GM23338 (cell line): Measurements from ENCODE around the gene PDGFRB. TPM values are rescaled to one million over a fixed set of nuclear protein-coding genes. Genes with fewer than 3 reads are reported as not detected.

Source experiments
- ATAC-seq: fragments of 200-7000 bp; cut with Tn5 transposase; 3 replicates; pipeline ENCODE4 v1.9.1; 2020
- DNase-seq: peaks from one replicate; pipeline ENCODE4 v3.0.0-alpha.2; 2015; ENCODE audit warnings: low spot score
- H2AFZ ChIP-seq: fragments of 200-600 bp; sonication (generic); 2 replicates; pipeline ENCODE4 v1.8.0; 2016; ENCODE audit warnings: antibody characterized with exemption, mild to moderate bottlenecking, moderate library complexity
- H3F3A ChIP-seq: fragments of 200-600 bp; sonication (generic); replicated peaks from 2 replicates; pipeline ENCODE4 v1.8.0; 2017; ENCODE audit warnings: antibody characterized with exemption, mixed run types, low read depth
- H3K27ac ChIP-seq: fragments of 200-600 bp; sonication (generic); 2 replicates; pipeline ENCODE4 v1.6.1; 2016; ENCODE audit warnings: low read depth
- H3K27me3 ChIP-seq: fragments of 200-600 bp; sonication (generic); 2 replicates; pipeline ENCODE4 v1.8.0; 2016; ENCODE audit warnings: mild to moderate bottlenecking, mixed run types, moderate library complexity; ENCODE audit not compliant: insufficient read depth
- H3K36me3 ChIP-seq: fragments of 200-600 bp; sonication (generic); 2 replicates; pipeline ENCODE4 v1.8.0; 2016; ENCODE audit warnings: mild to moderate bottlenecking; ENCODE audit not compliant: insufficient read depth
- H3K4me1 ChIP-seq: fragments of 200-600 bp; sonication (generic); 2 replicates; pipeline ENCODE4 v1.8.0; 2016; ENCODE audit warnings: mild to moderate bottlenecking, moderate library complexity; ENCODE audit not compliant: insufficient read depth
- H3K4me2 ChIP-seq: fragments of 200-600 bp; sonication (generic); 2 replicates; pipeline ENCODE4 v1.7.1; 2017; ENCODE audit warnings: mixed run types
- H3K4me3 ChIP-seq: fragments of 200-600 bp; sonication (generic); 2 replicates; pipeline ENCODE4 v1.6.1; 2016; ENCODE audit warnings: mixed run types
- H3K79me2 ChIP-seq: fragments of 200-600 bp; sonication (generic); replicated peaks from 2 replicates; pipeline ENCODE4 v1.8.0; 2017; ENCODE audit warnings: mild to moderate bottlenecking; ENCODE audit not compliant: insufficient read depth
- H3K9me2 ChIP-seq: fragments of 200-600 bp; sonication (generic); 2 replicates; pipeline ENCODE4 v1.8.0; 2017; ENCODE audit not compliant: insufficient read depth
- H4K20me1 ChIP-seq: fragments of 200-600 bp; sonication (generic); replicated peaks from 2 replicates; pipeline ENCODE4 v1.8.0; 2017; ENCODE audit warnings: mild to moderate bottlenecking; ENCODE audit not compliant: insufficient read depth
- H3K27ac Mint-ChIP-seq: 2 replicates; pipeline ENCODE4 v1.8.0; 2020; ENCODE audit warnings: inconsistent platforms, mild to moderate bottlenecking, moderate library complexity, mixed read lengths
- H3K27me3 Mint-ChIP-seq: 3 replicates; pipeline ENCODE4 v1.8.0; 2022; ENCODE audit warnings: low read depth, mild to moderate bottlenecking, moderate library complexity, mixed read lengths, inconsistent platforms; ENCODE audit not compliant: insufficient read depth, poor library complexity
- H3K36me3 Mint-ChIP-seq: 3 replicates; pipeline ENCODE4 v1.8.0; 2021; ENCODE audit warnings: low read depth, mild to moderate bottlenecking, inconsistent platforms, moderate library complexity, mixed read lengths
- H3K4me1 Mint-ChIP-seq: 3 replicates; pipeline ENCODE4 v1.8.0; 2020; ENCODE audit warnings: mild to moderate bottlenecking, inconsistent platforms, mixed read lengths
- H3K4me3 Mint-ChIP-seq: 3 replicates; pipeline ENCODE4 v1.8.0; 2021; ENCODE audit warnings: moderate library complexity, mild to moderate bottlenecking, inconsistent platforms, mixed read lengths
- H3K9me3 Mint-ChIP-seq: 3 replicates; pipeline ENCODE4 v1.8.0; 2020; ENCODE audit warnings: moderate library complexity, mild to moderate bottlenecking, inconsistent platforms, mixed read lengths
- CREB1 ChIP-seq: fragments of 250-450 bp; sonication (Bioruptor Pico); IDR thresholded peaks from 2 replicates; pipeline ENCODE4 v1.5.0; 2020; ENCODE audit warnings: low read depth, mild to moderate bottlenecking, moderate library complexity
- EZH2 ChIP-seq: fragments of 200-600 bp; sonication (generic); IDR thresholded peaks from one replicate; pipeline ENCODE4 v1.8.0; 2017; ENCODE audit warnings: antibody characterized with exemption, mild to moderate bottlenecking, low read depth; ENCODE audit not compliant: unreplicated experiment
- EZH2phosphoT487 ChIP-seq: fragments of 200-600 bp; sonication (generic); IDR thresholded peaks from one replicate; pipeline ENCODE4 v1.8.1; 2018; ENCODE audit warnings: antibody characterized with exemption; ENCODE audit not compliant: unreplicated experiment
- JUNB ChIP-seq: IDR thresholded peaks from one replicate; pipeline ENCODE4 v1.6.1; 2016; ENCODE audit warnings: antibody characterized with exemption; ENCODE audit not compliant: unreplicated experiment
- NANOG ChIP-seq: IDR thresholded peaks from 2 replicates; pipeline ENCODE4 v1.6.1; 2016; ENCODE audit warnings: antibody characterized with exemption, borderline replicate concordance
- POLR2AphosphoS5 ChIP-seq: IDR thresholded peaks from 2 replicates; pipeline ENCODE4 v1.6.1; 2016; ENCODE audit warnings: antibody characterized with exemption, low read depth
- STAT1 ChIP-seq: IDR thresholded peaks from one replicate; pipeline ENCODE4 v1.6.1; 2016; ENCODE audit warnings: antibody characterized with exemption; ENCODE audit not compliant: unreplicated experiment
- ZNF114 ChIP-seq: fragments of 250-450 bp; sonication (Bioruptor Pico); IDR thresholded peaks from 2 replicates; pipeline ENCODE4 v1.5.0; 2020; ENCODE audit warnings: mild to moderate bottlenecking, moderate library complexity
- ZNF331 ChIP-seq: fragments of 250-450 bp; sonication (Bioruptor Pico); IDR thresholded peaks from 2 replicates; pipeline ENCODE4 v1.5.0; 2020; ENCODE audit warnings: low read depth, mild to moderate bottlenecking, moderate library complexity
- ZNF462 ChIP-seq: fragments of 250-450 bp; sonication (Bioruptor Pico); IDR thresholded peaks from 2 replicates; pipeline ENCODE4 v1.5.0; 2020; ENCODE audit warnings: mild to moderate bottlenecking, moderate library complexity
- polyA plus RNA-seq: library from polyadenylated mRNA; unstranded; fragments of >200 nt; fragmentation: Nextera tagmentation; extraction: Ambion mirVana; gene quantifications from 2 replicates; pipeline ENCODE4 v1.2.1, GENCODE V29; 2016
- total RNA-seq: library from RNA; depleted of rRNA; stranded (reverse); fragments of >200 nt; shearing (Covaris generic); gene quantifications from 2 replicates; pipeline ENCODE4 v1.2.3, GENCODE V29; 2014
- TF ChIP-seq, protein P1 (sequence below): IDR thresholded peaks from 2 replicates; pipeline ENCODE4 v1.6.1; 2016; ENCODE audit warnings: antibody characterized with exemption
- TF ChIP-seq, protein P2 (sequence below): IDR thresholded peaks from one replicate; pipeline ENCODE4 v1.6.1; 2018; ENCODE audit warnings: antibody characterized with exemption; ENCODE audit not compliant: unreplicated experiment

The PDGFRB gene
- total and polyA plus RNA-seq, 2 experiments from 2014 or later, result 4.5 to 11.3 TPM

- TF ChIP-seq STAT1 (no peak), JUNB (no peak), ZNF114 (CRISPR knock-in tag) (no peak), EZH2phosphoT487 (no peak), POLR2AphosphoS5 (no peak)
Measured at GRCh38 chr5:150189326-150189725, 33.7 kb upstream of the PDGFRB start (continued).

DNA sequence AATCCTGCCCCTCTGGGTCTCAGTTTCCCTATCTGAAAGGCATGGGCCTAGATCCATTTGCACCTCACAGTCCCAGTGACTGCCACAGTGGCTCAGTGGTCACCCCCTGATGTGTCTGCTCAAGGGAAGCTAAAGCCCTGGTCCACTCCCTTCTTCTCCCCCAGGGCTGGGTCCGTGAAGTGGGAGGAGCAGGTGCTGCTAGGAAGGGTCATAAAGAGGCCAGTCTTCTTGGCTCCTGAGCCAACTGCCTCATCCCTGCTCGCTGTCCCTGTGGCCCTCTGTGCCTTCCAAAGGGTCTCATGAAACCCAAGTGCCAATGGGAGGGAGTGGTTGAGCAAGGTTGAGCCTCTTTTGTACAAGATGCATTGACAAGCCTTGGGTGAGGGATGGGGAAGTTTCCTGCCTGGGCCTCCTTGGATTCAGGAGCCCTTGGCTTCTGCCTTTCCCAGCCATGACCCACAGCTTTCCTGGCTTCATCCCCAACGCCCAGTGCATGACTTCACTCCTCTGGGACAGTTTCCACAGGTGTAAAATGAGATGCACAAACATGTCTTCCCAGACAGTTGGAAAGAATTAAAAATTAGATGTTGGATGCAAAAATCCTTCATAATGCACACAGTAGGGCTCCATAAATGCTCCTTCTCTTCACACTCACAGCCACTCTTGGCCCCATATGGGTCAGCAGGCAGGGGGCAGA is 32.6 kb upstream of the PDGFRB start:
- H3K27me3 Mint-ChIP-seq, result peaks cover 74% of the 10 kb centered on the region
- peaks cover 6% of the 10 kb centered on the region for H3K4me1 ChIP-seq
- no peak overlapping the region for H3K27ac ChIP-seq
- no peak overlapping the region for H3K4me2 ChIP-seq
- H3K4me3 Mint-ChIP-seq, result no peak overlapping the region
- DNase-seq (no peak), ATAC-seq (no peak)
- H3K9me2 ChIP-seq, result no peaks in the 10 kb centered on the region
- H3K27me3 ChIP-seq, result peaks cover 63% of the 10 kb centered on the region
- H3F3A ChIP-seq, result no peaks in the 10 kb centered on the region
- H2AFZ ChIP-seq, result no peak overlapping the region
- no peak overlapping the region for H3K4me3 ChIP-seq
- H3K36me3 Mint-ChIP-seq, result no peaks in the 10 kb centered on the region
- H3K9me3 Mint-ChIP-seq, result no peaks in the 10 kb centered on the region
- H3K79me2 ChIP-seq, result no peaks in the 10 kb centered on the region
- H3K27ac Mint-ChIP-seq, result no peak overlapping the region
- H4K20me1 ChIP-seq, result no peaks in the 10 kb centered on the region
- peaks cover 30% of the 10 kb centered on the region for H3K4me1 Mint-ChIP-seq
- H3K36me3 ChIP-seq, result no peaks in the 10 kb centered on the region
- TF ChIP-seq NANOG (no peak), EZH2 (no peak), CREB1 (CRISPR knock-in tag) (no peak), ZNF331 (CRISPR knock-in tag) (no peak), EZH2phosphoT487 (no peak), JUNB (no peak), ZNF114 (CRISPR knock-in tag) (no peak), ZNF462 (no peak), STAT1 (no peak)
- TF ChIP-seq, protein P1, sequence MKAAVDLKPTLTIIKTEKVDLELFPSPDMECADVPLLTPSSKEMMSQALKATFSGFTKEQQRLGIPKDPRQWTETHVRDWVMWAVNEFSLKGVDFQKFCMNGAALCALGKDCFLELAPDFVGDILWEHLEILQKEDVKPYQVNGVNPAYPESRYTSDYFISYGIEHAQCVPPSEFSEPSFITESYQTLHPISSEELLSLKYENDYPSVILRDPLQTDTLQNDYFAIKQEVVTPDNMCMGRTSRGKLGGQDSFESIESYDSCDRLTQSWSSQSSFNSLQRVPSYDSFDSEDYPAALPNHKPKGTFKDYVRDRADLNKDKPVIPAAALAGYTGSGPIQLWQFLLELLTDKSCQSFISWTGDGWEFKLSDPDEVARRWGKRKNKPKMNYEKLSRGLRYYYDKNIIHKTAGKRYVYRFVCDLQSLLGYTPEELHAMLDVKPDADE, result no peak
- TF ChIP-seq, protein P2, sequence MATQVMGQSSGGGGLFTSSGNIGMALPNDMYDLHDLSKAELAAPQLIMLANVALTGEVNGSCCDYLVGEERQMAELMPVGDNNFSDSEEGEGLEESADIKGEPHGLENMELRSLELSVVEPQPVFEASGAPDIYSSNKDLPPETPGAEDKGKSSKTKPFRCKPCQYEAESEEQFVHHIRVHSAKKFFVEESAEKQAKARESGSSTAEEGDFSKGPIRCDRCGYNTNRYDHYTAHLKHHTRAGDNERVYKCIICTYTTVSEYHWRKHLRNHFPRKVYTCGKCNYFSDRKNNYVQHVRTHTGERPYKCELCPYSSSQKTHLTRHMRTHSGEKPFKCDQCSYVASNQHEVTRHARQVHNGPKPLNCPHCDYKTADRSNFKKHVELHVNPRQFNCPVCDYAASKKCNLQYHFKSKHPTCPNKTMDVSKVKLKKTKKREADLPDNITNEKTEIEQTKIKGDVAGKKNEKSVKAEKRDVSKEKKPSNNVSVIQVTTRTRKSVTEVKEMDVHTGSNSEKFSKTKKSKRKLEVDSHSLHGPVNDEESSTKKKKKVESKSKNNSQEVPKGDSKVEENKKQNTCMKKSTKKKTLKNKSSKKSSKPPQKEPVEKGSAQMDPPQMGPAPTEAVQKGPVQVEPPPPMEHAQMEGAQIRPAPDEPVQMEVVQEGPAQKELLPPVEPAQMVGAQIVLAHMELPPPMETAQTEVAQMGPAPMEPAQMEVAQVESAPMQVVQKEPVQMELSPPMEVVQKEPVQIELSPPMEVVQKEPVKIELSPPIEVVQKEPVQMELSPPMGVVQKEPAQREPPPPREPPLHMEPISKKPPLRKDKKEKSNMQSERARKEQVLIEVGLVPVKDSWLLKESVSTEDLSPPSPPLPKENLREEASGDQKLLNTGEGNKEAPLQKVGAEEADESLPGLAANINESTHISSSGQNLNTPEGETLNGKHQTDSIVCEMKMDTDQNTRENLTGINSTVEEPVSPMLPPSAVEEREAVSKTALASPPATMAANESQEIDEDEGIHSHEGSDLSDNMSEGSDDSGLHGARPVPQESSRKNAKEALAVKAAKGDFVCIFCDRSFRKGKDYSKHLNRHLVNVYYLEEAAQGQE, result no peak
